Renal cortex interstitium (tissue), 15 donors: ENCODE measurements around the gene IL36G. TPM values are rescaled to one million over a fixed set of nuclear protein-coding genes. Genes with fewer than 3 reads are reported as not detected.
"Not testable (repeated sequence)": the region's sequence is repeated elsewhere in the genome, so short reads cannot be mapped to it uniquely, and the experiment has no call there.

Experiments
- DNase-seq, 11 donors: peaks; one replicate each; pipeline ENCODE4 v3.0.0-alpha.2; 2013; ENCODE audit warnings: low read depth in 9 of 11, low spot score in 4 of 11; ENCODE audit errors: extremely low read depth in 1 of 11
- long read RNA-seq, 16 experiments: transcript quantifications; one replicate each; lab custom pipeline, GENCODE V29; 2026
- polyA plus RNA-seq, 3 donors: library from polyadenylated mRNA; unstranded; fragments of 120-200 nt; gene quantifications; one replicate each; pipeline ENCODE4 v1.2.1, GENCODE V29; 2013; ENCODE audit not compliant: insufficient read length in 3 of 3

The IL36G gene
- polyA plus RNA-seq: under 1 TPM in 1 of 3 donors, not detected in 2; 0.27 TPM
- long read RNA-seq, donor 1: 0 reads
- long read RNA-seq, donor 2: 0 reads
- long read RNA-seq, donor 3: 0 reads
- long read RNA-seq, donor 4: 0 reads
- long read RNA-seq, donor 5: 0 reads
- long read RNA-seq, donor 6: 0 reads
- long read RNA-seq, donor 7: 0 reads
- long read RNA-seq, donor 8: 0 reads
- long read RNA-seq, donor 9: 0 reads
- long read RNA-seq, donor 10: 0 reads
- long read RNA-seq, donor 11: 0 reads
- long read RNA-seq, donor 12: 0 reads
- long read RNA-seq, donor 13: 0 reads
- long read RNA-seq, donor 14: 0 reads
- long read RNA-seq, donor 15: 0 reads
- long read RNA-seq, donor 16: 0 reads

DNA sequence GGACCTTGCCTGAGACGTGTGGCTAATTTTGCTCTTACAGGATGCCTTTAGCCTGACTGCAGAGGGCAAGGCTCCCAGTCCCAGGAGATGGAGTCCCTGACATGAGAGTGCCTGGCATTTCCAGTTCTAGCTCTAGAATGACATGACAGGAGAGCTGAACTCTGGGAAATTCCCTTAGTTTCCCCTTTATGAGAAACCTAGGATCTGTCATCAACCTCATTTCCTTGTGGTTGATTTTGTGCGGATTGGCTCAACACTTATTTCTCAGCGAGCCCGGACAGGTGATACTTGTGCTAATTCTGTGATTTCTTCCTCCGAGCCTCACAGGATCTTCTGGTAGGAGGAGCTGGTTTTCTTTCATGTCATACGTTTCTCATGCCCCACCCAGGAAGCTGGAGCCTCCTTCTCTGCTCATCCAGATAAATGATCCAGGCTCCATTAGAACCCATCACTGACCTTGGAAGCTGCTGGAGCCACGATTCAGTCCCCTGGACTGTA is at the start of gene IL36G:
Gene IL36G, plus strand, starts transcription at position 448 of the 498 bp plus-strand sequence. CDS start 633 bp downstream, outside the sequence.
- no peak for DNase-seq

- no peak for DNase-seq
Observed at GRCh38 chr2:112933261-112933660, 44.5 kb upstream of the IL36G start.

- not testable (repeated sequence) for DNase-seq
Observed at GRCh38 chr2:112934117-112934516, 43.7 kb upstream of the IL36G start.

GRCh38 chr2:112936927-112937232 is 40.9 kb upstream of the IL36G start:
- no peak for DNase-seq

GRCh38 chr2:112938904-112939303 is 38.9 kb upstream of the IL36G start:
- no peak for DNase-seq

DNA sequence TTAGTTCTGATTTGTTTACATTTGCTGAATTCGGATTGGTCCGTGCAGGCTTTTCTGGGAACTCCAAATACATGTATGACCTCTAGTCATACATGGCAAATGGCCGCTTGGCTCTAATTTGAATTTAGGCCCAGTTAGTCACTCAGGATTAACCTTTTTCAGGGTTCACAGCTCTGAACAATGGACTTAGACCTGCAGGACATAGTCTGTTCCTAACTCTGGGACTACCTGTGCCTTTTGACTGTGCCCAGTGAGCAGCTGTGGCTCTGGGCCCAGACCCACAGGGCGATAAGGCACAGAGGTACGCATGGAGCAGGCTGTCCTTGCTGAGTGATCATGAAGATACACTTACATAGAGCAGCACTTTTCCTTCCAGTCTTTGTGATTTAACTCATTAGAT is 38.4 kb upstream of the IL36G start:
- no peak for DNase-seq

GRCh38 chr2:112940859-112941625 is 36.8 kb upstream of the IL36G start:
- DNase-seq: no peak

- peak; percentile 49 to 73 (median 68) for DNase-seq
Observed at GRCh38 chr2:112941753-112942653, 35.8 kb upstream of the IL36G start.

DNA sequence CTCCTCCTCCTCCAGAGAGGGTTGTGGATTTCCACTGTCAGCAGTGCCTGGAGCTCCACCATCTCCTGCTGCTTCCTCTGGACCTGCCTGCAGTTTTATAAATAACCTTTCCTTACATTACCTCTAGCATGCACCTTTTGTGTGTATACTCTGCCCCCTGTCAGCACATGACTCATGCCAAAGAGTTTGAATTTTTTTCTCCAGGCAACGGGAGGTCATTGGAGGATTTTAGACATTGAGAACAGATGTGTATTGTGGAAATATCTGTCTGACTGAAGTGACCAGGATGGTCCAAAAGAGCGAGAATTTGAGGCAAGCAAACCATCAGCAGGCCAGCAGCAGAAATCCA is 35.2 kb upstream of the IL36G start:
- no peak for DNase-seq

DNA sequence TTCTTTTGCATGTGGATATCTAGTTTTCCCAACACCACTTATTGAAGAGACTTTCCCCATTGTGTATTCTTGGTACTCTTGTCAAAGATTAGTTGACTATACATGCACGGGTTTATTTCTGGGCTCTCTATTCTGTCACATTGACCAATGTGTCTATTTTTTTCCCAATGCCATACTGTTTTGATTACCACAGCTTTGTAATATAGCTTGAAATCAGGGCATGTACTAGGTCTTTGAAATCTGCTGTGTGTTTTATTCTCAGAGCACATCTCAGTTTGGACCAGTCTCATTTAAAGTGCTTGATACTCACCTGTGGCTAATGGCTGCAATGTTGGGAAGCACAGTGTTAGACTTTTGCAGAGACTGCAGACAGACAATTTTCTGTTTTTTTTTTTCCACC is 32.8 kb upstream of the IL36G start:
- no peak for DNase-seq

- no peak for DNase-seq
Observed at GRCh38 chr2:112946086-112946485, 31.7 kb upstream of the IL36G start.

DNA sequence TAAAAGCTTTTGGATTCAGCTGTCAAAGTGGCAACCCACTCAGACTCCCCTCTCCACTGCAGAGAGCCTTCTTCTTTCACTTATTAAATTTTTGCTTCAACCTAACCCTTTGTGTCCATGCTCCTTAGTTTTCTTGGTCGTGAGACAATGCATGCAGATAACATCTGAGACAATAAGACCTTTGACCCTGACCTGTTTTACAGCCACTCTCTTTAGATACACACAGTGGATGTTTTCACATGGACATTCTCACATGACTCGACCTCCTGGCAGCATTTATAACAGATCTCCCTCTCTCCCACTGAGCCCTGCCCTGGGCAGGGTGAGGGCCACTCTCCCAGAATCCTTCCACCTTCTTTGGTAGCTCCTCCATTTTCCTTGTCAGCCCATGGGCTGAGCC is 30.4 kb upstream of the IL36G start:
- no peak for DNase-seq

DNA sequence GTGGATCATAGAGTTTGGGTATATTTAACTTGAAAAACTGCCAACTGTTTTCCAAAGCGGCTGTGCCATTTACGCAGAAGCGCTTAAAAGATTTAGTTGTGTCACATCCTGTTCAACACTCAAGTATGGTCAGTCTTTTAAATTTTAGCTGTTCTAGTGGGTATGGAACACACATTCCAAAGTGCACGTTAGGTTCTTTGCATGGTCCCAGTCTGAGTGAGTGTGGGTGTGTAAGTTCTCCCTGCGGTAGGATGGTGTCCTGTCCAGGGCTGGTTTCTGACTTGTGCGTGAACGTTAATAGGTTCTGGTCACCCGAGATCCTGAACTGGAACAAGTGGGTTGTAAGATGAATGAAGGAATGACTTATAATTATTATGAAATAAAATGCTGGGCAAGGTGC is 28.4 kb upstream of the IL36G start:
- DNase-seq: no peak

- no peak for DNase-seq
Observed at GRCh38 chr2:112954364-112954763, 23.4 kb upstream of the IL36G start.

GRCh38 chr2:112957511-112957910 is 20.3 kb upstream of the IL36G start:
- DNase-seq: no peak

- peak; percentile 12 to 54 (median 24) for DNase-seq
Observed at GRCh38 chr2:112958428-112959108, 19.2 kb upstream of the IL36G start.

DNA sequence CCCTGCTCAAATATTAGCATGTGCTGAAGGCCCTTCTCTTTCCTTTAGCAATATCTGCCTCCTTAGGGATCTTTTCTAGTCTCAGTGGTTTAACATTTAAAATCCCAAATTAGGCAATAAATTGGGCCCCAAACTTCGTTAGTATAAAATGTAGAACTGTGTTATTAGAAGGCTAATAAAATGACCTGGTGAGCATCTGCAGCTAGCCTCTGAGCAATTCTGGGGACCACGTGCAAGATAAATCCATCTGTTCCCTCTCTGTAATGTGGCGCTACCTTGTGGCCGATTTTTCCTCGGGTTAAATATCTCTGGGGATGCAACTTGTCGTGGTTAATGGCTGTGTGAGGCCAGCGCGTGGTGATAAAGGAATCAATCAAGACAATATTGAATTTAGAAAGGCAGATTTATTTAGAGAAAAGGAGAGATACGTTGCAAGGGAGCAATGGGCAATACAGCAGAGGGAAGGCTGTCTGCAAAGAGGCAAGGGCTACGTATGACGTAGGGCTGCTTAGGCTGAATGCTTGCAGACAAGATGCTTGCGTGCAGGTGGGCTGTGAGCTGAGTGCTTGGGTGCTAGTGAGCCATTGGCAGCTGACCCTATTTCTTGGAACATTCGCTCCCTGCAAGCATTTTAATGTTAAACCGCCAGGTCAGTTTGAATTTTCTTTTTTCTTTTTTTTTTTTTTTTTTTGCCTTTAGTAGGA is 18.5 kb upstream of the IL36G start:
- no peak for DNase-seq

DNA sequence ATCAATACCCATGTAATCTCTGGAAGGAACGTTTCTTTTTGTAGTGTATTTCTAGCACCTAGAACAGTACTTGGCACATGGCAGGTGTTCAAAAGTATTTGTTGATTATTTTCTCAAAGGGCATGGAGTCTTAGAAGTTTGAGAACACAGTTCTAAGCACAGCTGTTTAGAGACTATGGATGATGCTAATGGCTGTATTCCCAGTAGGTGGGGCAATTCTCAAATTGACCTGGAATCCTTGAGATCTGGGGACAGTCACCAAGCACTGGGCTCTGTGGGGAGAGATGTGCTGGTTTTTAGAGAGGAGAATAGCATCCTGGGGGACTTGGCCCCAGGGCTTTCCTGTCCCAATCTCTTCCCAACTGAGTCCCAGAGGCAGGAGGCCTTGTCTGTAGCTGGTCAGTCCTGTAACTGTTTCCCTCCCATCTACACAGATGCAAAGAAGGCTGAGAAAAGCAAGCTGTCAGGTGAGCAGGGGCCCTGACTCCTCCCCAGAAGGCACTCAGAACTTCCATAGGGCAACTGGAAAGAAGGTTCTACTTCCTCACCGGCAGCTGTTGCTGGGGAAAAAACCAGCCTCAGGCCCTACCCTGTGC is 17.5 kb upstream of the IL36G start:
- no peak for DNase-seq
